DMS114 treated with DMSO at 0.1 percent for 48 hours (cell line): ENCODE data around the gene PSMD6.
A peak's percentile ranks its signal among the peaks of the same experiment; 100 is the strongest.

ENCODE experiments used
- DNase-seq: peaks from one replicate; lab custom pipeline; 2025; ENCODE audit not compliant: unreplicated experiment; lab: John Stamatoyannopoulos, UW

The PSMD6 gene

GRCh38 chr3:64023187-64023860 is at the start of gene PSMD6:
Gene PSMD6, minus strand, starts transcription at chr3:64023494. Its CDS starts 75 bp downstream, at chr3:64023419.
- peak; percentile 39 for DNase-seq

- DNase-seq: no peak
Measured at GRCh38 chr3:64072126-64072525, 48.8 kb upstream of the PSMD6 start.

- DNase-seq: no peak
Measured at GRCh38 chr3:64070704-64071103, 47.4 kb upstream of the PSMD6 start.

DNA sequence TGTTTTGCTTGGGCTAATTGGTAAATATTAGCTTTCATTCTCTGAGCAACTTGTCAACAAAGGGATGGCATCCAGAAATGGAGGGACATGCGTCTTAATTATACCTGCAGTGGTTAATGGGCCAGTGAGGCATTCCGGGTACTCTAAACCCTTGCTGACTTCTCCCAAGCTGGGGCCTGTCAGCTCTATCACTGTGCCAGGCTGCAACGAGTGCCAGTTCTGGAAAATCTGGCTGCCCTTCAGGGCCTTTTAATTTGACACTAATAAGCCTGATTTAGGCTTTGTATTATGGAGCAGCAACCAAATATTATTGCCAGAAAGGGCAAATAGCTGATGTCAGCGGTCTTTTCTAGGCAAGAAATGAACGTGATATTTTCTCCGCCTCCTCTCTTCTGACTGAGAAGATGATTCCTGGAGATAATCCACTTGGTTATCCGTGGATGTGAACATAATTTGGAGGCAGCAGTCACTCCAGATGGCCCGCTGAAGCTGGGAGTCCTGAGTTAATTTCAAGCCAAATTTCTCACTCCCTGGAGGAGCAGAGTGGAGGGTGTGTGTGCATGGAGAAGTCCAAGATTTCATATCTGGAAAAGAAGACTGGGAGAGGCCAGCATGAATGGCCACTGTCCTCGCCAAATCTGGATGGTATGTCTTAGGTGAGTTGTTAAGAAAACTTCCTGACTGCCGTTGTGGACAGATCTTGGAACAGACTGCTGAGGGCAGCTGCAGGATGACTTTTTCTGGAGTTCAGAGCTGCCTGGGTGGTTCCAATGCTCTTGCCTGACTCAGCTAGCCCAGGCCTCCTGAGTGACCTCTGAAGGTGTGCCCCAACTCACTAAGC is 44.4 kb upstream of the PSMD6 start:
- no peak for DNase-seq

- DNase-seq: no peak
Measured at GRCh38 chr3:64064804-64065203, 41.5 kb upstream of the PSMD6 start.

GRCh38 chr3:64063983-64064438 is 40.7 kb upstream of the PSMD6 start:
- DNase-seq: no peak

GRCh38 chr3:64063207-64063982 is 40.1 kb upstream of the PSMD6 start:
- DNase-seq: no peak

DNA sequence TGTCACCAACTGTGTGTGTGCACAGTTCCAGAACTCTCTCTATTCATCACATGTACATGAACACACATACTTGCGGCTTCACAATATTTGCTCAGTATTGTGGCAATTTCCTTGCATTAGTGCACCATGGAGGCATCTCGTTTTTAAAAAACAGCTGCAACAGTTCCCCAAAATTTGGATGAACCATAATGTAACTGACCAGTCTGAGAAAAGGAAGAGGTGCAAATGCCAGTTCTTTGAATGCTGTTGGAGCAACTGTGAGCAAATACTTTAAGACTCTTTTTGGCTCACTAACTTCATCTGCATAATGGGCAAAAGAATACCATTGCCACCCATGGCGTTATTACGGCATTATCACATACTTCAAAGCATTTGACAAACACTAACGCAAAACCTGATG is 38.3 kb upstream of the PSMD6 start:
- DNase-seq: no peak

- DNase-seq: no peak
Measured at GRCh38 chr3:64059484-64060175, 36.3 kb upstream of the PSMD6 start.

- no peak for DNase-seq
Measured at GRCh38 chr3:64058566-64058965, 35.3 kb upstream of the PSMD6 start.

DNA sequence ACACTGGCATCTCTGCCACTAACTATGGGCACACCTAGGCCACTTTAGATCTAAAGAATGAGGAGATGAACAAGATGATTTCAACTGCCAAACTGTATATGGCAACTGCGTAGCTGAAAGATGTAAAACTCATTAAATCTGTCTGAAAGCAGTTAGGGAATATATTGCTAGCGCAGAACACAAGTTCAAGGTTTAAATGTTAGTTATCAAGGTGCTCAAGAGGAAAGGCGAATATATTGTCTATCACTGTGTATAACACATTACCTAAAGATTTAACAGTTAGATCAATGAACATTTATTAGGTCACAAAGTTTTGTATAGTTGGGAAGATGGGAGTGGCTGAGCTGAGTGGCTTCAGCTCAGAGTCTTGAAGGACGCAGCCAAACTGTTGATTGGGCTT is 33.9 kb upstream of the PSMD6 start:
- DNase-seq: no peak

DNA sequence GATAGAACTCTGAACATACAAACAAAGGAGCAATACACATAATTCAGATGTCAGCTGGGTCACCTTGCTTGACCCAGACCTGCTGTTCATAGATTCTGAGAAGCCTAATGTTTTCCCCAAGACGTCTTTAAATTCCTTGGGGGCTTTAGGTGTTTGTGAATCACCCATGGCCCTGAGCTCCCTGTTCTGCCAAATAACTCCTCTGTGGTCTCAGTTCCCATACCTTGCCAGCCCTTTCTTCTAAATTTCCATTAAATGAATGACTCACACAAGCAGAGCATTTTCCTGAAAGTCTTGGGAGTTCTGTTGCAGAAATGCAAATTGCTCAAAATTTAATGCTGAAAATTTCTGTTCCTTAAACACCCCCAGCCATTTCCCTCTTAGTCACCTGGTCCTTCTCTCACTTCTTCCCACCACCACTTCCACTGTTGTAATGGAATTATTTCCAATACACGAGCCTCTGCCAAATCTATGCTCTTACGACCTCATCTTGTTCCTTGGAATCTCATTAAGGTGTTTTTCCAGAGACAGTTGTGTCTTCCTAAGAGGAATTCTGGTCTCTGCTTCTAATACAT is 33.4 kb upstream of the PSMD6 start:
- no peak for DNase-seq

DNA sequence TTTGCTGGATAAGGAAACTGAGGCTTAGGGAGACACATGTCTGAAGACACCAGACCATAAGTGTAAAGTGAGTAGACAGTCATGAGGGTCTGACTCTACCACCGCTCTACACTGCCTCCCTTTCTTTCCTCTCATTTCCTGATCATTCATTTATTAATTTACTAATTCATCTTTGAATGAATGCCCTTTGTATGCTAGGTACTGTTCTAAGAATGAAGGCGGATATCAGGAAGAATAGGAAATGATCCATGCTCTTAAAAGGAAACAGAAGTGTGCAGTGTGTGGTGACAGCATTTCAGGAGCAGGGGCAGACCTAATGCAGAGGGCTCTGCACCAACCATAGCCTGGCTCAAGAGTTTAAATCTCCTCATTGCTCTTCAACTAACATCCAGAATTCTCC is 31.8 kb upstream of the PSMD6 start:
- no peak for DNase-seq

GRCh38 chr3:64054488-64054887 is 31.2 kb upstream of the PSMD6 start:
- DNase-seq: no peak

GRCh38 chr3:64053581-64053980 is 30.3 kb upstream of the PSMD6 start:
- DNase-seq: no peak

GRCh38 chr3:64053117-64053516 is 29.8 kb upstream of the PSMD6 start:
- DNase-seq: no peak

DNA sequence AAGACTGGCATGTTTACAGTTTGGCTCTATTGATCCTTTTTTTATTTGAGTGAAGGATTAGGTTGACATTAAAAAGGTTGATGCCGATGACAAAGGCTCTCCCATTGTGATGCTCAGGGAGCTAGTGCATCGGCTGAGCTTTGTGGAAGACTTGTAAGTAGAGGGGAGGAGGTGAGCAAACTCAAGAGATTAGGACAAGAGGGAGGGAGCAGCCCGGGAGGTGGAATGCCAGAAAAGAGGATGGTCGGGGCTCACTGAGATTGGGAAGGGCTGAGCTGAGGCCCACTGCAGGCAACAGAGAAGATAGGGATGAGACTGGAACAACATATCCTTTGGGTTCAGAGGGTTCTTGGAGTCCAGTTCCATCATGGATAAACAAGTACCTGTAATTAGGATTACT is 26.5 kb upstream of the PSMD6 start:
- DNase-seq: no peak

DNA sequence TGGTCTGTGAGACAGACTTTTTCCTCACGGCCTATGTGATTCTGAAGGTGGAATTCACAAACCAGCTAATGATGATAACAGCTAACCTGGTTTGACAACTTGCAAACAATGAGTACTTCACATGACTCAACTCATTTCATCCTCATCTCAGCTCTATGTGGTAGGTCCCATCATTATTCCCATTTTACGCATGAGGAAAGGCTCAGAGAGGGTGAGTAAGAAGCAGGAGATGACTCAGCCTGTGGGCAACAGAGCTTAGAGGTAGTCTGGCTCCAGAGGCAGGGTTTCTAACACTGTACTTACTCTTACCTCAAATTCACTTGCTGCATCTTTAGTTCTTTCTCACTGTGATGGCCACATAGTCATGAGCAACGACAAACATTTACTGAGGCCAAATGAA is 25.8 kb upstream of the PSMD6 start:
- DNase-seq: no peak

- no peak for DNase-seq
Measured at GRCh38 chr3:64048631-64049061, 25.4 kb upstream of the PSMD6 start.

GRCh38 chr3:64047787-64048186 is 24.5 kb upstream of the PSMD6 start:
- no peak for DNase-seq
